Tibial artery (tissue), 4 donors: ENCODE measurements around the gene PDE5A.
"Not testable (repeated sequence)": the region's sequence is repeated elsewhere in the genome, so short reads cannot be mapped to it uniquely, and the experiment has no call there.

Experiments used
- DNase-seq, 2 donors: peaks; one replicate each; pipeline ENCODE4 v3.0.0-alpha.2; 2019
- H3K27ac ChIP-seq, 2 donors: fragments of 200-600 bp; sonication (generic) in 1 of 2; 1 replicate in 1 of 2; 2 replicates in 1 of 2; pipeline ENCODE4 v1.5.1; 2018 to 2019; ENCODE audit warnings: mild to moderate bottlenecking in 1 of 2
- H3K27me3 ChIP-seq, 2 donors: fragments of 200-600 bp; sonication (generic) in 1 of 2; one replicate each; pipeline versions ENCODE4 v1.5.1 to v1.6.0; 2016 to 2019
- H3K36me3 ChIP-seq, 3 donors: fragments of 200-600 bp; sonication (generic) in 2 of 3; one replicate each; pipeline ENCODE4 v1.5.1; 2016 to 2019; ENCODE audit warnings: mild to moderate bottlenecking in 2 of 3
- H3K4me1 ChIP-seq, 4 donors: fragments of 200-600 bp; sonication (generic) in 2 of 4; 1 replicate in 3 of 4; 2 replicates in 1 of 4; pipeline ENCODE4 v1.5.1; 2016 to 2019
- H3K4me3 ChIP-seq, 2 donors: fragments of 200-600 bp; sonication (generic) in 1 of 2; 1 replicate in 1 of 2; 2 replicates in 1 of 2; pipeline ENCODE4 v1.5.1; 2018 to 2019; ENCODE audit warnings: mild to moderate bottlenecking in 2 of 2
- H3K9me3 ChIP-seq, 3 donors: fragments of 200-600 bp; sonication (generic) in 1 of 3; one replicate each; pipeline ENCODE4 v1.5.1; 2016 to 2019
- CTCF ChIP-seq, 2 experiments: fragments of 200-600 bp in 1 of 2; fragments of 450-650 bp in 1 of 2; IDR thresholded peaks; one replicate each; pipeline ENCODE4 v1.5.1; 2017 to 2019; ENCODE audit warnings: antibody characterized with exemption in 2 of 2, mild to moderate bottlenecking in 1 of 2, moderate library complexity in 1 of 2
- intact Hi-C: fragments of 100-400 bp; cut with DNase I; formaldehyde crosslinking; loops from one replicate; pipeline ENCODE4 v1.15.0; 2023; ENCODE audit warnings: low total_unique reads

PDE5A gene

DNA sequence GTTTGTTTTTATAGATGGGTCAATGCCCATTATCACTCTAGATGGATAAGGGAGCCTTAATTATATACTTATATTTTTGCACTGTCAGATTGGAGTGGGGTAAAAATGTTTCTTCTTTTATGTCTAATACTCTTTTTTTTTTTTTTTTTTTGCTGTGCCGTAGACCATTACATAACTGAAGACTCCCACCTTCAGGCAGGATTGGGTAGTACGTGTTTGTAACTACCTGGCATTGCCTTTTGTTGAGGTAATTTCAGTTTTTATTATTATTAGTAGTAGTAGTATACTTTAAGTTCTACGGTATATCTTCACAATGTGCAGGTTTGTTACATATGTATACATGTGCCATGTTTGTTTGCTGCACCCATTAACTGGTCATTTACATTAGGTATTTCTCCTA, 165.9 kb downstream of the PDE5A start:
- H3K27ac ChIP-seq, H3K27me3 ChIP-seq, H3K36me3 ChIP-seq, H3K4me1 ChIP-seq, intact Hi-C loops, H3K9me3 ChIP-seq, DNase-seq, H3K4me3 ChIP-seq: not testable (repeated sequence)

DNA sequence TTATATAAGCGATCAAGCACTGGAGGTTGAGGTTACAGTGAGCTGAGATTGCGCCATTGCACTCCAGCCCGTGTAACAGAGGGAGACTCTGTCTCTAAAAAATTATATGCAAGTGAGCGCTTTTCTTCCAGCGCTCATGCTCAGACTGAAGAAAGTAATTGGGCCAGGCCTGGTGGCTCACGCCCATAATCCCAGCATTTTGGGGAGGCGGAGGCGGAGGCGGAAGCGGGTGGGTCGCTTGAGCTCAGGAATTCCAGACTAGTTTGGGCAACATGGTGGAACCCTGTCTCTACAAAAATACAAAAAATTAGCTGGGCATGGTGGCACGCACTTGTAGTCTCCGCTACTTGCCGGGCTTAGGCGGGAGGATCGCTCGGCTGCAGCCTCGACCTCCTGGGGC, 172.9 kb downstream of the PDE5A start:
- H3K4me3 ChIP-seq: peak overlapping the region; percentile 64 to 84
- intact Hi-C loops, H3K27me3 ChIP-seq, DNase-seq, H3K9me3 ChIP-seq, H3K36me3 ChIP-seq, H3K4me1 ChIP-seq: not testable (repeated sequence)
- H3K27ac ChIP-seq: peak overlapping the region; percentile 86 to 90

GRCh38 chr4:119454491-119455270, 173.9 kb downstream of the PDE5A start:
- DNase-seq: peak; percentile 93 to 95
- TF ChIP-seq CTCF (IDR thresholded peaks at IDR 0.05): peak in 1 of 2 experiments; percentile 48
- H3K9me3 ChIP-seq, H3K4me1 ChIP-seq, intact Hi-C loops, H3K27me3 ChIP-seq, H3K36me3 ChIP-seq: not testable (repeated sequence)
- peak overlapping the region; percentile 64 to 84 for H3K4me3 ChIP-seq
- peak overlapping the region; percentile 86 to 90 for H3K27ac ChIP-seq

- H3K36me3 ChIP-seq, H3K9me3 ChIP-seq, H3K4me1 ChIP-seq, intact Hi-C loops, DNase-seq, H3K27me3 ChIP-seq: not testable (repeated sequence)
- Histone ChIP-seq H3K27ac (peak overlapping the region; percentile 86 to 90), H3K4me3 (peak overlapping the region; percentile 64 to 84)
Measured at GRCh38 chr4:119454151-119454490, 174.5 kb downstream of the PDE5A start.

DNA sequence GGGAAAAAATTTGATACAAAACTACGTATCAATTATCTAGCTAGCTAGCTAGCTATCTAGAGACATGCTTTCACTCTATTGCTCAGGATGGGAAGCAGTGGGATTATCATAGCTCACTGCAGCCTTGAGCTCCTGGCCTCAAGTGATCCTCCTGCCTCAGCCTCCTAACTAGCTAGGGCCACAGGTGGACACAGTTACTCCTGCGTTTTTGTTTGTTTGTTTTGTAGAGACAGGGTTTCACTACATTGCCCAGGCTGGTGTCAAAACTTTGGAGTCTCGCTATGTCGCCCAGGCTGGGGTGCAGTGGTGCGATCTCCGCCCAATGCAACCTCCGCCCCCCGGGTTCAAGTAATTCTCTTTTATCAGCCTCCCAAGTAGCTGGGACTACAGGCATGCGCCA, 175.3 kb downstream of the PDE5A start:
- intact Hi-C loops, H3K36me3 ChIP-seq, H3K4me3 ChIP-seq, H3K4me1 ChIP-seq, DNase-seq, H3K9me3 ChIP-seq, H3K27ac ChIP-seq, H3K27me3 ChIP-seq: not testable (repeated sequence)

DNA sequence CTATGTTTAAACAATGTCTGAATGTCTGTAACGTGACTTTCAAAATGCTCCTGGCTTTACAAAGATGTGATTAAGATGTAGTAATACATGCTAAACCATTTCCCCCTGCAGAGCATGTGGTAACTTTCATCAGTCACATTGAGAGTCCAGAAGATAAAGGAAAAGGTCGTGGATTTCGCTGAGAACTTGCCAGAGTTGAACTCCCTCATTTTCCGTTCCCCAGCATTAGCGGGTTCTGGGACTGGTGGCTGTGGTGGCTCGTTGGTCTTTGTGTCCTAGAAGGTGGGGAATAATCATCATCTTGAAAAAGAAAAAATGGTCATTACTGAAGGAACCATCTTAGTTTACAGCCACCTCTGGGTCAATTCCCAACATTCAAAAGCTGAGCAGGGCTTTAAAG, 178.8 kb downstream of the PDE5A start:
- H3K27ac ChIP-seq, DNase-seq, H3K4me3 ChIP-seq, intact Hi-C loops, H3K4me1 ChIP-seq, H3K27me3 ChIP-seq, H3K9me3 ChIP-seq: not testable (repeated sequence)
- peaks cover 0 to 13% (median 0%) of the 10 kb centered on the region in 3 donors for H3K36me3 ChIP-seq
